Gastroesophageal sphincter (tissue), 4 donors: Measurements from ENCODE around the gene PRKAG2. TPM values are rescaled to one million over a fixed set of nuclear protein-coding genes. Genes with fewer than 3 reads are reported as not detected.
A peak's percentile ranks its signal among the peaks of the same experiment; 100 is the strongest.
"Not testable (repeated sequence)": the region's sequence is repeated elsewhere in the genome, so short reads cannot be mapped to it uniquely, and the experiment has no call there.

Experiments used
- ATAC-seq: fragments of 150-250 bp; one replicate; pipeline ENCODE4 v1.9.1; 2016; ENCODE audit warnings: mild to moderate bottlenecking, moderate library complexity
- H3K27ac ChIP-seq, 4 donors: fragments of 200-600 bp; sonication (generic) in 3 of 4; 1 replicate in 3 of 4; 2 replicates in 1 of 4; pipeline ENCODE4 v1.5.1; 2016 to 2019
- H3K27me3 ChIP-seq: fragments of 200-600 bp; sonication (generic); one replicate; pipeline ENCODE4 v1.5.1; 2019
- H3K36me3 ChIP-seq, 2 donors: fragments of 200-600 bp; sonication (generic); one replicate each; pipeline ENCODE4 v1.5.1; 2019; ENCODE audit warnings: control low read depth in 1 of 2
- H3K4me1 ChIP-seq, 3 donors: fragments of 200-600 bp; sonication (generic); 1 replicate in 2 of 3; 2 replicates in 1 of 3; pipeline ENCODE4 v1.5.1; 2016 to 2019; ENCODE audit warnings: control low read depth in 2 of 3
- H3K4me3 ChIP-seq, 2 donors: fragments of 200-600 bp; sonication (generic); one replicate each; pipeline ENCODE4 v1.5.1; 2019; ENCODE audit warnings: mild to moderate bottlenecking in 1 of 2, moderate library complexity in 1 of 2
- H3K9me3 ChIP-seq, 3 donors: fragments of 200-600 bp; sonication (generic); one replicate each; pipeline ENCODE4 v1.5.1; 2017 to 2019; ENCODE audit warnings: control low read depth in 2 of 3
- CTCF ChIP-seq, 4 experiments: fragments of 200-600 bp in 2 of 4; fragments of 450-650 bp in 2 of 4; sonication (generic) in 1 of 4; IDR thresholded peaks; one replicate each; pipeline ENCODE4 v1.5.1; 2017 to 2019; ENCODE audit warnings: antibody characterized with exemption in 4 of 4, mild to moderate bottlenecking in 2 of 4, moderate library complexity in 2 of 4
- EP300 ChIP-seq: sonication (generic); formaldehyde crosslinking; IDR thresholded peaks from one replicate; pipeline ENCODE4 v1.6.1; 2017; ENCODE audit warnings: antibody characterized with exemption, mild to moderate bottlenecking
- POLR2A ChIP-seq, 2 donors: fragments of 450-650 bp; IDR thresholded peaks; one replicate each; pipeline ENCODE4 v1.6.1; 2017; ENCODE audit warnings: antibody characterized with exemption in 2 of 2, mild to moderate bottlenecking in 2 of 2, moderate library complexity in 1 of 2
- POLR2AphosphoS5 ChIP-seq: sonication (generic); formaldehyde crosslinking; IDR thresholded peaks from one replicate; pipeline ENCODE4 v1.6.1; 2017; ENCODE audit warnings: antibody characterized with exemption
- WGBS, 2 donors: methylation state at CpG; one replicate each; pipeline ENCODE4 v1.1.5; 2018; ENCODE audit warnings: low coverage in 1 of 2; 5-methylcytosine and 5-hydroxymethylcytosine counted together
- total RNA-seq, 4 donors: library from RNA; depleted of rRNA; stranded (reverse); fragments of >200 nt; gene quantifications; one replicate each; pipeline ENCODE4 v1.1.0, GENCODE V29; 2016

Gene PRKAG2
- total RNA-seq, 4 donors from 2014 or later: 48.9 to 89.0 (median 75.7) TPM

GRCh38 chr7:151875942-151876898 lies 695 bp downstream of the PRKAG2 start:
- Histone ChIP-seq H3K4me3 (peak overlapping the region; percentile 63 to 90), H3K9me3 (no peaks in the 10 kb centered on the region), H3K27me3 (no peaks in the 10 kb centered on the region), H3K36me3 (no peaks in the 10 kb centered on the region), H3K27ac (peak overlapping the region; percentile 58 to 93 (median 92)), H3K4me1 (peaks cover 0 to 27% (median 11%) of the 10 kb centered on the region in 3 donors)
- peak in 1 of 2 donors; percentile 39 for TF ChIP-seq POLR2A (IDR thresholded peaks at IDR 0.05)
- TF ChIP-seq POLR2AphosphoS5: no peak
- TF ChIP-seq EP300: no peak
- TF ChIP-seq CTCF (IDR thresholded peaks at IDR 0.05): no peak
- peak; percentile 74 for ATAC-seq
- WGBS, 2 donors: 0% methylated on average over 5 of the region's 93 CpGs; no CpG with 5 or more reads in 1 of the 2 donors

- Histone ChIP-seq H3K4me1 (peaks cover 0 to 42% (median 15%) of the 10 kb centered on the region in 3 donors), H3K27ac (peak overlapping the region in 2 of 4 donors; percentile 91 to 93), H3K4me3 (peak overlapping the region in 1 of 2 donors; percentile 90)
- not testable (repeated sequence) for ATAC-seq, H3K9me3 ChIP-seq, H3K36me3 ChIP-seq, H3K27me3 ChIP-seq
- 86 to 89% methylated on average over 4 of the region's 4 CpGs for WGBS, 2 donors
Observed at GRCh38 chr7:151874479-151874878, 2.4 kb downstream of the PRKAG2 start.

GRCh38 chr7:151873402-151873965 lies 3.4 kb downstream of the PRKAG2 start:
- no peak for TF ChIP-seq CTCF (IDR thresholded peaks at IDR 0.05)
- no peak for TF ChIP-seq EP300
- TF ChIP-seq POLR2AphosphoS5: no peak
- no peak for TF ChIP-seq POLR2A (IDR thresholded peaks at IDR 0.05)
- no peaks in the 10 kb centered on the region for H3K27me3 ChIP-seq
- no peak for ATAC-seq
- 50 to 60% methylated on average over 4 to 9 of the region's 11 CpGs for WGBS, 2 donors
- H3K4me1 ChIP-seq: peaks cover 0 to 52% (median 20%) of the 10 kb centered on the region in 3 donors
- no peaks in the 10 kb centered on the region for H3K9me3 ChIP-seq
- H3K4me3 ChIP-seq: no peak overlapping the region
- peak overlapping the region in 1 of 4 donors; percentile 42 for H3K27ac ChIP-seq
- H3K36me3 ChIP-seq: no peaks in the 10 kb centered on the region

- Histone ChIP-seq H3K4me1 (peaks cover 0 to 52% (median 13%) of the 10 kb centered on the region in 3 donors), H3K4me3 (no peak overlapping the region), H3K9me3 (no peaks in the 10 kb centered on the region), H3K27ac (peak overlapping the region in 1 of 4 donors; percentile 42), H3K27me3 (no peaks in the 10 kb centered on the region), H3K36me3 (no peaks in the 10 kb centered on the region)
- WGBS, 2 donors: 94 to 96% methylated on average over 4 to 5 of the region's 16 CpGs
- ATAC-seq: no peak
- TF ChIP-seq CTCF (IDR thresholded peaks at IDR 0.05): no peak
- no peak for TF ChIP-seq POLR2AphosphoS5
- no peak for TF ChIP-seq EP300
- no peak for TF ChIP-seq POLR2A (IDR thresholded peaks at IDR 0.05)
Observed at GRCh38 chr7:151872531-151873401, 4.1 kb downstream of the PRKAG2 start.

- Histone ChIP-seq H3K36me3 (no peaks in the 10 kb centered on the region), H3K4me3 (no peak overlapping the region), H3K4me1 (peaks cover 0 to 51% (median 9%) of the 10 kb centered on the region in 3 donors), H3K27ac (no peak overlapping the region), H3K9me3 (no peaks in the 10 kb centered on the region), H3K27me3 (no peaks in the 10 kb centered on the region)
- WGBS, 2 donors: 78 to 81% methylated on average over 6 of the region's 7 CpGs
- no peak for ATAC-seq
- TF ChIP-seq POLR2A (IDR thresholded peaks at IDR 0.05): no peak
- no peak for TF ChIP-seq POLR2AphosphoS5
- no peak for TF ChIP-seq EP300
- TF ChIP-seq CTCF (IDR thresholded peaks at IDR 0.05): no peak
Observed at GRCh38 chr7:151871904-151872303, 5.0 kb downstream of the PRKAG2 start.
